DND-41 (cell line): ENCODE measurements around the gene ARHGEF25.

Experiments
- CTCF ChIP-seq: IDR thresholded peaks from 2 replicates; pipeline ENCODE4 v1.5.1; 2012; ENCODE audit warnings: borderline replicate concordance, low read length, moderate library complexity, mild to moderate bottlenecking; ENCODE audit not compliant: poor library complexity, severe bottlenecking; ENCODE audit errors: extremely low read depth
- EZH2 ChIP-seq: IDR thresholded peaks from 3 replicates; pipeline ENCODE4 v1.6.1; 2012; ENCODE audit warnings: borderline replicate concordance, low read depth, mild to moderate bottlenecking, moderate library complexity, low read length, inconsistent platforms; ENCODE audit not compliant: severe bottlenecking

DNA sequence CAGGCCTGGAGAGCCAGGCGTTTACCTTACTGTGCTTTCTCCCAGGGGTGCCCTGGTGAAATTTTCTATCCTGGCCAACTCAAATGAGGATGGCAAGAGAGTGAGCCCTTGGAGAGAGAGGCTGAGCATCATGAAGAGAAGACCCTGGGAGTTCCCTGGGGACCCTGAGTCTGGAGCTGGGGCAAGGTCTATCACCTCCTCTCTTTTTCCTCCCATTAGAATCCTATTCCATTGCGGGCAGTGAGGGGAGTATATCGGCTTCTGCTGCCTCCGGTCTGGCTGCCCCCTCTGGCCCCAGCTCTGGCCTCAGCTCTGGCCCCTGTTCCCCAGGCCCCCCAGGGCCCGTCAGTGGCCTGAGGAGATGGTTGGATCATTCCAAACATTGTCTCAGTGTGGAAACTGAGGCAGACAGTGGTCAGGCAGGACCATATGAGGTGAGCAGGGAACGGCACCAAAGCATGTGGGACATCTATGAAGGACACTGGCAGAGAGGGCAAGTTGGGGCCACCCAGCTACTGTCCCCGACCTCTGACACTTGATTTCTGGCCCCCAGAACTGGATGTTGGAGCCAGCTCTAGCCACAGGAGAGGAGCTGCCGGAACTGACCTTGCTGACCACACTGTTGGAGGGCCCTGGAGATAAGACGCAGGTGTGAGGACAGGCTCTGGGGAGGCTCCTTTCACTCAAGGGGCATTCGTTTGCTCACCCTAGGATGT lies 1.6 kb downstream of the ARHGEF25 start:
- TF ChIP-seq CTCF (no peak), EZH2 (no peak)
